HepG2 (cell line): ENCODE data around the gene ZKSCAN2. TPM values are rescaled to one million over a fixed set of nuclear protein-coding genes. Genes with fewer than 3 reads are reported as not detected.

Experiments
- ELF1 ChIP-seq: sonication (generic); formaldehyde crosslinking; IDR thresholded peaks from 2 replicates; pipeline ENCODE4 v1.4.0; 2020; ENCODE audit warnings: missing genetic modification reagents
- HNRNPLL ChIP-seq: fragments of 200-400 bp; formaldehyde crosslinking; IDR thresholded peaks from 2 replicates; pipeline ENCODE4 v1.6.1; 2017; ENCODE audit warnings: mild to moderate bottlenecking, low read depth, low read length; ENCODE audit not compliant: poor library complexity, severe bottlenecking
- HNRNPUL1 ChIP-seq: fragments of 200-400 bp; formaldehyde crosslinking; IDR thresholded peaks from 2 replicates; pipeline ENCODE4 v1.6.1; 2017; ENCODE audit warnings: low read depth, mild to moderate bottlenecking, low read length, moderate library complexity
- MAFK ChIP-seq, 2 experiments: IDR thresholded peaks in 1 of 2; conservative IDR thresholded peaks in 1 of 2; 2 replicates each; pipeline ENCODE4 v1.6.1; 2011; ENCODE audit warnings: improper control_type of control experiment in 2 of 2, low read length in 2 of 2
- NFYB ChIP-seq: sonication (generic); formaldehyde crosslinking; IDR thresholded peaks from 2 replicates; pipeline ENCODE4 v1.4.0; 2020; ENCODE audit warnings: missing genetic modification reagents
- SPEN ChIP-seq: sonication (generic); formaldehyde crosslinking; IDR thresholded peaks from 2 replicates; pipeline ENCODE4 v1.5.1; 2020; ENCODE audit warnings: low read depth, mild to moderate bottlenecking, missing genetic modification reagents
- SRF ChIP-seq: IDR thresholded peaks from 2 replicates; pipeline ENCODE4 v1.6.1; 2011; ENCODE audit warnings: mild to moderate bottlenecking, low read depth, low read length, moderate library complexity
- SRSF4 ChIP-seq: fragments of 200-400 bp; formaldehyde crosslinking; IDR thresholded peaks from one replicate; pipeline ENCODE4 v1.6.1; 2018; ENCODE audit warnings: mild to moderate bottlenecking, low read depth, low read length, moderate library complexity; ENCODE audit not compliant: poor library complexity, severe bottlenecking
- TGIF2 ChIP-seq: IDR thresholded peaks from 2 replicates; pipeline ENCODE4 v1.6.1; 2016; ENCODE audit warnings: control low read depth, missing compliant biosample characterization
- ZIK1 ChIP-seq: sonication (generic); formaldehyde crosslinking; IDR thresholded peaks from 2 replicates; pipeline ENCODE4 v1.5.0; 2020; ENCODE audit warnings: mild to moderate bottlenecking, low read depth, missing genetic modification reagents, borderline replicate concordance
- polyA plus RNA-seq, 8 experiments: library from polyadenylated mRNA; depleted of rRNA in 3 of 8; stranded (reverse) in 7 of 8; unstranded in 1 of 8; fragments of >200 nt; fragmentation: Illumina TruSeq in 4 of 8; extraction: Trizol in 4 of 8; gene quantifications; 2 replicates each; pipeline versions ENCODE4 v1.2.1 to v1.2.3, GENCODE V29; 2011 to 2016; ENCODE audit warnings: low read depth in 4 of 8, missing spikeins in 1 of 8, mixed read lengths in 1 of 8; ENCODE audit not compliant: insufficient read depth in 1 of 8
- total RNA-seq, 5 experiments: library from RNA; depleted of rRNA; stranded (reverse); fragments of >200 nt; fragmentation: Illumina TruSeq; extraction: Trizol; gene quantifications; 2 replicates each; pipeline ENCODE4 v1.2.3, GENCODE V29; 2016; ENCODE audit warnings: low read depth in 1 of 5
- TF ChIP-seq, protein P1 (sequence below): sonication (generic); formaldehyde crosslinking; IDR thresholded peaks from 2 replicates; pipeline ENCODE4 v1.4.0; 2020; ENCODE audit warnings: mild to moderate bottlenecking, missing genetic modification reagents
- TF ChIP-seq, protein P2 (sequence below): sonication (generic); formaldehyde crosslinking; IDR thresholded peaks from 2 replicates; pipeline ENCODE4 v1.5.0; 2020; ENCODE audit warnings: missing genetic modification reagents
- TF ChIP-seq, protein P3 (sequence below): sonication (generic); formaldehyde crosslinking; IDR thresholded peaks from 2 replicates; pipeline ENCODE4 v1.8.0; 2022; ENCODE audit warnings: low read depth, missing genetic modification reagents
- TF ChIP-seq, protein P4 (sequence below): sonication (generic); formaldehyde crosslinking; conservative IDR thresholded peaks from 2 replicates; pipeline ENCODE4 v1.4.0; 2020; ENCODE audit warnings: missing genetic modification reagents

Gene ZKSCAN2
- total and polyA plus RNA-seq, 2 of the 13 experiments (the other 11 are each of a cell fraction or from before 2014, with no cell fraction given): 4.2 to 11.1 TPM

DNA sequence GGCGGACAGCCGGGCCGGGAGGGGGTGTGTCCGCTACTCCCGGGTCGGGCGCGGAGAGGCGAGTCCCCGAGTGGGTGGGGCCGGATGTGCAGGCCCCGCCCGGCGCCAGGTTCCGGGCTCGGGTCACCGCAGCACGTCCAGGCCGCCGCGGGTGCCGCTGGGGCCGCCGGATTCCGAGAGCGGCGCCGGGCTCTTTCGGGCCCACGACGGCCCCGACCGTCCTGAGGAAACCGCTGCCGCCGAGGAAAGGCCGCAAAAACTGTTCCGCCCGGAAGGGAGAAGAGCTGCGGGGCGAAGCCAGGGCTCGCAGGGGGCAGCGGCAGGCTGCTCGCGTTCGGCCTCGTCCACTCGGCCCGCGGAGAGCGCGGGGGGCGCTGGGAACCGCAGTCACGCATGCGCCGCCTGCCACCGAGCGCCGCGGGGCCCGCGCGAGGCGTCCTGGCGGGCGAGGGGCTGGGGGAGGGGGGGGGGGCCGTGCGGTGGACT is at the start of gene ZKSCAN2 (continued):
- TF ChIP-seq SPEN: no peak; the same call in 1 of the 2 replicates
- TF ChIP-seq ELF1 (CRISPR knock-in tag): peak; percentile 40
- TF ChIP-seq, protein P1, sequence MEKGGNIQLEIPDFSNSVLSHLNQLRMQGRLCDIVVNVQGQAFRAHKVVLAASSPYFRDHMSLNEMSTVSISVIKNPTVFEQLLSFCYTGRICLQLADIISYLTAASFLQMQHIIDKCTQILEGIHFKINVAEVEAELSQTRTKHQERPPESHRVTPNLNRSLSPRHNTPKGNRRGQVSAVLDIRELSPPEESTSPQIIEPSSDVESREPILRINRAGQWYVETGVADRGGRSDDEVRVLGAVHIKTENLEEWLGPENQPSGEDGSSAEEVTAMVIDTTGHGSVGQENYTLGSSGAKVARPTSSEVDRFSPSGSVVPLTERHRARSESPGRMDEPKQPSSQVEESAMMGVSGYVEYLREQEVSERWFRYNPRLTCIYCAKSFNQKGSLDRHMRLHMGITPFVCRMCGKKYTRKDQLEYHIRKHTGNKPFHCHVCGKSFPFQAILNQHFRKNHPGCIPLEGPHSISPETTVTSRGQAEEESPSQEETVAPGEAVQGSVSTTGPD: no peak
- peak; percentile 65 for TF ChIP-seq HNRNPLL
- peak; percentile 83; the same call in 1 of the 2 replicates for TF ChIP-seq ZIK1 (CRISPR knock-in tag)
- TF ChIP-seq, protein P2, sequence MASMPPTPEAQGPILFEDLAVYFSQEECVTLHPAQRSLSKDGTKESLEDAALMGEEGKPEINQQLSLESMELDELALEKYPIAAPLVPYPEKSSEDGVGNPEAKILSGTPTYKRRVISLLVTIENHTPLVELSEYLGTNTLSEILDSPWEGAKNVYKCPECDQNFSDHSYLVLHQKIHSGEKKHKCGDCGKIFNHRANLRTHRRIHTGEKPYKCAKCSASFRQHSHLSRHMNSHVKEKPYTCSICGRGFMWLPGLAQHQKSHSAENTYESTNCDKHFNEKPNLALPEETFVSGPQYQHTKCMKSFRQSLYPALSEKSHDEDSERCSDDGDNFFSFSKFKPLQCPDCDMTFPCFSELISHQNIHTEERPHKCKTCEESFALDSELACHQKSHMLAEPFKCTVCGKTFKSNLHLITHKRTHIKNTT (CRISPR knock-in tag): peak; percentile 91; the same call in 1 of the 2 replicates
- TF ChIP-seq SRSF4: no peak
- 0 out of 2 replicates have a peak, but pooled peaks have one; percentile 20 for TF ChIP-seq HNRNPUL1
- TF ChIP-seq SRF: 0 out of 2 replicates have a peak, but pooled peaks have one; percentile 1
- TF ChIP-seq, protein P3, sequence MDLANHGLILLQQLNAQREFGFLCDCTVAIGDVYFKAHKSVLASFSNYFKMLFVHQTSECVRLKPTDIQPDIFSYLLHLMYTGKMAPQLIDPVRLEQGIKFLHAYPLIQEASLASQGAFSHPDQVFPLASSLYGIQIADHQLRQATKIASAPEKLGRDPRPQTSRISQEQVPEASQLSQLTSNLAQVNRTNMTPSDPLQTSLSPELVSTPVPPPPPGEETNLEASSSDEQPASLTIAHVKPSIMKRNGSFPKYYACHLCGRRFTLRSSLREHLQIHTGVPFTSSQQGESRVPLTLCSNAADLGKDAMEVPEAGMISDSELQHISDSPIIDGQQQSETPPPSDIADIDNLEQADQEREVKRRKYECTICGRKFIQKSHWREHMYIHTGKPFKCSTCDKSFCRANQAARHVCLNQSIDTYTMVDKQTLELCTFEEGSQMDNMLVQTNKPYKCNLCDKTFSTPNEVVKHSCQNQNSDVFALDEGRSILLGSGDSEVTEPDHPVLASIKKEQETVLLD (CRISPR knock-in tag): no peak
- no peak for TF ChIP-seq NFYB (CRISPR knock-in tag)
- peak; percentile 13; the same call in 1 of the 2 replicates for TF ChIP-seq TGIF2 (CRISPR knock-in tag)
- TF ChIP-seq, protein P4, sequence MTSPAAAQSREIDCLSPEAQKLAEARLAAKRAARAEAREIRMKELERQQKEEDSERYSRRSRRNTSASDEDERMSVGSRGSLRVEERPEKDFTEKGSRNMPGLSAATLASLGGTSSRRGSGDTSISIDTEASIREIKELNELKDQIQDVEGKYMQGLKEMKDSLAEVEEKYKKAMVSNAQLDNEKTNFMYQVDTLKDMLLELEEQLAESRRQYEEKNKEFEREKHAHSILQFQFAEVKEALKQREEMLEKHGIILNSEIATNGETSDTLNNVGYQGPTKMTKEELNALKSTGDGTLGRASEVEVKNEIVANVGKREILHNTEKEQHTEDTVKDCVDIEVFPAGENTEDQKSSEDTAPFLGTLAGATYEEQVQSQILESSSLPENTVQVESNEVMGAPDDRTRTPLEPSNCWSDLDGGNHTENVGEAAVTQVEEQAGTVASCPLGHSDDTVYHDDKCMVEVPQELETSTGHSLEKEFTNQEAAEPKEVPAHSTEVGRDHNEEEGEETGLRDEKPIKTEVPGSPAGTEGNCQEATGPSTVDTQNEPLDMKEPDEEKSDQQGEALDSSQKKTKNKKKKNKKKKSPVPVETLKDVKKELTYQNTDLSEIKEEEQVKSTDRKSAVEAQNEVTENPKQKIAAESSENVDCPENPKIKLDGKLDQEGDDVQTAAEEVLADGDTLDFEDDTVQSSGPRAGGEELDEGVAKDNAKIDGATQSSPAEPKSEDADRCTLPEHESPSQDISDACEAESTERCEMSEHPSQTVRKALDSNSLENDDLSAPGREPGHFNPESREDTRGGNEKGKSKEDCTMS (CRISPR knock-in tag): no peak
- TF ChIP-seq MAFK (conservative IDR thresholded peaks at IDR 0.05 in 1 of 2, IDR thresholded peaks at IDR 0.05 in 1 of 2; ENCODE audit: low read length in 2 of 2): no peak
